GM18526 (cell line): ENCODE data around the gene NRP1.

Experiments
- POLR2A ChIP-seq: IDR thresholded peaks from 3 replicates; pipeline ENCODE4 v1.6.1; 2011; ENCODE audit not compliant: insufficient read length; ENCODE audit errors: extremely low read depth

Gene NRP1

GRCh38 chr10:33355274-33355673, 20.8 kb upstream of the NRP1 start:
- TF ChIP-seq POLR2A, result no peak

- TF ChIP-seq POLR2A, result no peak
These were observed 19.4 kb upstream of the NRP1 start for GRCh38 chr10:33353853-33354252.

- TF ChIP-seq POLR2A, result no peak
These were observed 18.9 kb upstream of the NRP1 start for GRCh38 chr10:33353334-33353733.

- no peak for TF ChIP-seq POLR2A
These were observed 18.1 kb upstream of the NRP1 start for GRCh38 chr10:33352615-33353014.

GRCh38 chr10:33352175-33352574, 17.7 kb upstream of the NRP1 start:
- TF ChIP-seq POLR2A, result no peak

GRCh38 chr10:33350041-33350440, 15.6 kb upstream of the NRP1 start:
- no peak for TF ChIP-seq POLR2A

GRCh38 chr10:33349268-33349667, 14.8 kb upstream of the NRP1 start:
- TF ChIP-seq POLR2A, result no peak

- no peak for TF ChIP-seq POLR2A
These were observed 12.7 kb upstream of the NRP1 start for GRCh38 chr10:33347211-33347610.

- no peak for TF ChIP-seq POLR2A
These were observed 10.8 kb upstream of the NRP1 start for GRCh38 chr10:33345236-33345635.

GRCh38 chr10:33344676-33345075, 10.2 kb upstream of the NRP1 start:
- TF ChIP-seq POLR2A, result no peak

GRCh38 chr10:33341637-33342036, 7.2 kb upstream of the NRP1 start:
- no peak for TF ChIP-seq POLR2A

GRCh38 chr10:33337326-33337957, 3.0 kb upstream of the NRP1 start:
- TF ChIP-seq POLR2A, result no peak

- TF ChIP-seq POLR2A, result no peak
These were observed 2.3 kb upstream of the NRP1 start for GRCh38 chr10:33336582-33337325.

- no peak for TF ChIP-seq POLR2A
These were observed 1.5 kb upstream of the NRP1 start for GRCh38 chr10:33335801-33336581.

- TF ChIP-seq POLR2A, result no peak
These were observed 1.0 kb upstream of the NRP1 start for GRCh38 chr10:33335551-33335800.

GRCh38 chr10:33334805-33335550, 511 bp upstream of the NRP1 start:
- TF ChIP-seq POLR2A, result no peak
